GM19099 (cell line): ENCODE measurements around the gene KRT16.

ENCODE experiments used
- POLR2A ChIP-seq: IDR thresholded peaks from 3 replicates; pipeline ENCODE4 v1.6.1; 2011; ENCODE audit warnings: low read depth; ENCODE audit not compliant: insufficient read length; ENCODE audit errors: extremely low read depth

Gene KRT16

DNA sequence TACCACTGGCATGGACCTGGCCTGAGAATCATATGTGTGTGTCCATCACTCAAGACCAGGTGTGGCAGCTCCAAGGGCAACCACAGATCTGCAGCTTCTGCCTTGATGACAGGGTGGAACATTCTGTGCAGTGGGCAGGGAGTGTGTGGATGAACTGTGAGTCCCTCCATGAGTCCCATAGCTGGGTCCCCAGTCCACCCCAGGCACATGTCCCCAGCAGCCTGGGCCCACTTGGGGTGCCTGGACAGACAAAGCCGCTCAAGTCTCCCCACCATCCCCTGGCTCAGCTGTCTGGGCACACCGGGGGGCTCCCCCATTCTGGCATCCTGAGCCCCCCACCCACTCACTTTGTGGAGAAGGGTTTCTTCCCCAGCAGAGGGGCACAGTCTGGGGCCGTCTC, 4.6 kb upstream of the KRT16 start:
- no peak for TF ChIP-seq POLR2A

GRCh38 chr17:41615454-41615853, 2.9 kb upstream of the KRT16 start:
- TF ChIP-seq POLR2A, result no peak

DNA sequence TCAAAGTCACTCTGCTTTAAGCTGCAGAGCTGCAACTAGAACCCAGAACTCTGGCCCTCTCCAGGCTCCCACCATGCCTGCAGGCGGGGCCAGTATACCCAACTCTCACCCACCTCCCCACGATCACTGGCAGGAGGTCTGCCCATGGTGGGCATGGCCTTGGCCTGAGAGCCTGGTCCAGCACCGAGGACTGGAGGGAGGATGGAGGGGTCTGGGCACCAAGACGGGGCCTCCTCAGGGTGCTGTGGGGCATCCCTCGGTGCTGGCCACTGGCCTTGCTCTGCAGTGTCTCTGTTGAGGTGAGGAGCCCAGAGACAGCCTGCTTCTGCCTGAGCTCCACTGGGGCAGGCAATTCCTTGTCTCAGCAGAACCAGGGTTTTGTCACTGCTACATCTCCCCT, 1.5 kb upstream of the KRT16 start:
- no peak for TF ChIP-seq POLR2A

DNA sequence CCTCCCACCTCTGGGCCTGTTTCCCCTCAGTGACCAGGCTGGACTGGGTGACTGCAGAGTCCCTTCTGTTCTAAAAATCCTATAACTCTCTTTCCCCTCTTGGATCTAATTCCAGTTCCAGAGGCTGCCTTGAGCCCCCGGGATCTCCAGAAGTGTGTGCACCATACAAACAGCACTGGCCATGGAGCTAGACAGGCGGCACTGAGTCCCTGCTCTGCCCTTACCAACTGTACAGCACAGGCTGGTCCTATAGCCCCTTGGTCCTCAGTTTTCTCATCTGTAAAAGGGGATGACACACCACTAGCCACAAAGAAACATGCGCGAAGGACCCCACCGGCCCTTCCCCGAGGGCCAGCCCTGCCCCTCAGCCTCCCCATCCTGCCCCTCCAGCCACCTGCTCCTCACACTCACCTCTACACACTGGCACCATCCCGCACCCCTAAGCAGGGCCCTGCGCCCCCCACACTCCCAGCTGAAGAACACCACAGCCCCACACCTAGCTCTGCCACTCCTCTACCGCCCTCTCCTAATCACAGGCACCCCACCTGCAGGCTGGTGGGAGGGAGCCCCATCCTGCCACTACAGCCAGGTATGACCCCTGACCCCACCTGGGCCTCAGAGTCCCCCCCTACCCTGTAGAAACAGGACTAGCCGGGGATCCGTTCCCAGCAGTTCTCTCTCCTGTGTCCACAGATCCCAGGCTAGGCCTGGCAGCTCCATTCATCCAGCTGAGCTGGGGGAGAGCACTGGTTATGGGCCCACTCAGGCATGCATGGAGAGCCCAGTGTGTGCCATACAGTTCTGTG, 913 bp upstream of the KRT16 start:
- TF ChIP-seq POLR2A, result no peak

DNA sequence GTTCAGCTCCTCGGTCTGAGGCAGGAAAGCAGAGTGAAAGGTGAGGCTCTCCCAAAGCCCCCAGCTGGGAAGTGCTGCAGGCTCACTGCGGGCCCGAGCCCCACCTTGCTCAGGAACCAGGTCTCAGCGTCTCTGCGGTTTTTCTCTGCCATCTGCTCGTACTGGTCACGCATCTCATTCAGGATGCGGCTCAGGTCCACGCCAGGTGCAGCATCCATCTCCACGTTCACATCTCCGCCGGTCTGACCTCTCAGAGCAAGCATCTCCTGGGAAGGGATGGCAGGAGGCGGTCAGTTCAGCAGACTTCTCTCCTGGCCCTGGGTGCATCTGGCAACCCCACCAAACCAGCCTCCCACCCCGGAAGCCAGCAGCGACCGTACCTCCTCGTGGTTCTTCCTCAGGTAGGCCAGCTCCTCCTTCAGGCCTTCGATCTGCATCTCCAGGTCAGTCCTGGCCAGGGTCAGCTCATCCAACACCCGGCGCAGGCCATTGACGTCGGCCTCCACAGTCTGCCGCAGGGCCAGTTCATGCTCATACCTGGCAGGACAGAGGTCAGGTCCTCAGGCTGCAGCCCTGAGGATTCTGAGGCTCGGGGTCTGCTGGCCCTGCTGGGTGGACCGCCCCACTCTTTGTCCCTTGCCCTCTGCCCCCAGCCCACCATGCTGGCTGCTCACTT, 1.5 kb downstream of the KRT16 start:
- no peak for TF ChIP-seq POLR2A

- no peak for TF ChIP-seq POLR2A
Observed at GRCh38 chr17:41602524-41602923, 10.0 kb downstream of the KRT16 start.

- TF ChIP-seq POLR2A, result no peak
Observed at GRCh38 chr17:41600318-41600717, 12.2 kb downstream of the KRT16 start.

DNA sequence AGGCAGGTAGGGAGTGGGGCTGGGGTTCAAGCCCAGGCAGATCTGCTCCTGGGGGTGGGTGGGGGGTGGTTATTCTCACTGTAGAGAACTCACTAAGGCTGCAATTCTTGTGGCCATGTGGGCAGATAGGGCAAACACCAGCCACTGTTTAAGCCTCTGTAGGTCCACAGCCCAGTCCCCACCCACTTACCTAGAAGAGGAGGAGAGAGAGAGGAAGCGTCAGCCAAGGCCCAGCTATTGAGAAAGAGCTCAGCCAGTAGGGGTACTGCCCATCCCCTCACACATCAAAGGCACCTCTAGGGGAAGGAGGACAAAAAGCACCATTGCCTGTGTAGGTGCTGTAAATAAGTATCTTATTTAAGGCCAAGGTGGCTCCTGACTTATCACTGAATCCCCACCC, 12.9 kb downstream of the KRT16 start:
- no peak for TF ChIP-seq POLR2A

- no peak for TF ChIP-seq POLR2A
Observed at GRCh38 chr17:41595585-41595984, 17.0 kb downstream of the KRT16 start.

GRCh38 chr17:41594363-41594915, 18.1 kb downstream of the KRT16 start:
- no peak for TF ChIP-seq POLR2A

- TF ChIP-seq POLR2A, result no peak
Observed at GRCh38 chr17:41593306-41593981, 19.1 kb downstream of the KRT16 start.

GRCh38 chr17:41592601-41593305, 19.8 kb downstream of the KRT16 start:
- no peak for TF ChIP-seq POLR2A

DNA sequence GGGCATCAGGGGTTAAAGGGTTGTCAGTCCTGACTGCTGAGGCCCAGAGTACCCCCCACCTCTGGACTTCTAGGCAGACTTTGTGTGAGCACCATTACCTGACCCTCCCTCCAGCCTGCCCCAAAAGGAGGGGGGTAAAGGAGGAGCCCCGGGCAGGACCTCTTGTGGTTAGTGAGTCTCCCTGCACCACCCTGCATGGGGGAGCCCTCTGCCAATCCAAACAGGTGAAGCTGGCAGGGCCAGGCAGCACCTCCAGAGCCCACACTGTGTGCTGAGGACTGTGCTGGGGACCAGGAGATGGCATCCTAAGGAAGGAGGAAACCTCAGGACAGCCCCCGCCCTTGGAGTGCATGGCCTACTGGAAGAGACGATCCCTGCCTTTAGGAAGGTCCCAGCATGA, 23.3 kb downstream of the KRT16 start:
- TF ChIP-seq POLR2A, result no peak

GRCh38 chr17:41588126-41588810, 24.3 kb downstream of the KRT16 start:
- no peak for TF ChIP-seq POLR2A
